ENCODE data around the gene ZNF12.
"Not testable (repeated sequence)": the region's sequence is repeated elsewhere in the genome, so short reads cannot be mapped to it uniquely, and the experiment has no call there.

The ZNF12 gene

DNA sequence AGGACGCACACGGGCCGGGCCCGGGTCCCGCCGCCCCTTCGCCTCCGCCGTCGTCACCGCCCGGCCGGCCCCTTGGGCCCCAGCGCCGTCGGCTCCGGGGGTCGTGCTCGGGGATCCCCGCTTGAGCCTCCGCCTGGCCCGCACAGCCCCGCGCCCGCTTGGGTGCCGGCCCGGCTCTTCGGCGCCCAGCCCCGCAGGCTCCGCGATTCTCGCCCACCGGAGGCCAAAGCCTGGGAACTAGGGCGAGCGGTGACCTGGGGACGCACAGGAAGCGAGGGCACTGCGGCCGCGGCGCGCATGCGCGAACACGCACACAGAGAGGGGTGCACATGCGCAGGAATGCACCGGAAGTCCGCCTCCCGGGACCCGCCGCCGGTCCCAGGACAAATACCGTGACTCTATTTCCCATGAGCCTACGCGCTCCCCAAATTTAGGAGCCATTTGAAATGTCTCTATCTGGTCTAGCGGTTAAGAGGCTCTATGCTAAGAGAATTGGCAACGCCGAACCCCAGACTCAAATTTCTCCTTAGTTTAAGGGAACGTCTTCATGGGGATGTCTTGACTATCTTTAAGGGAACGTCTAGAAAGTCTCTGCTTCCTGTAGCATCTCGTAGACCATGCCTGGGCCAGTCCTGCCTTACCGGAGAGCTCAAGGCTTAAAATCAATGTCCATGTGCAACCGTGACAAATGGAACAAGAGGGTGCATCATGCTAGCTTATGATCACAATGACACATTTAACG, at the start of gene ZNF12:
Gene ZNF12, minus strand, starts transcription at position 282 of the 742 bp plus-strand sequence. CDS start 1,774 bp downstream, outside the sequence.
- peak; percentile 99 for DNase-seq (ENCODE audit: low spot score)

DNA sequence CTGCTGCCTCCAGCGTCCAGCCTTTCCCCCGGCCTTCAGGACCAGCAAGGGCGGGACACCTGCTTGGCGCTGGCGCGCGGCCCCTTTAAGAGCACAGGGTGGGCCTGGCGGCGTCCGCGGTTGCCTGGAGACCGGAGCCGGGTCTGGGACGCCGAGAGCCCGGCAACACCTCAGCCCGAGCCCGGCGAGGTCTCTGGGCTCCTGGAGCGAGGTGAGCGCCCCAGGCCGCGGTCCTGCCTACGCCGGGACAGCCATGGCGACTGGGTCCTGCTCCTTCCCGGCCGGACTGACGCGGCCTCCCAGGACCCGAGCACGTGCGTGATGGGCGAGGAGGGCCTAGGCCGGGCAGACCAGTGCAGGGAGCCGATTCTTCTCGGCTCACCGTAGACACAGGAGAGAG, 47.2 kb upstream of the ZNF12 start, which contains the start of gene RSPH10B2:
Gene RSPH10B2, plus strand, starts transcription at position 140 of the 400 bp plus-strand sequence. CDS start 3,575 bp downstream, outside the sequence.
- not testable (repeated sequence) for DNase-seq (ENCODE audit: low spot score)

- not testable (repeated sequence) for DNase-seq (ENCODE audit: low spot score)
Measured at GRCh38 chr7:6750173-6750572, 43.4 kb upstream of the ZNF12 start.

GRCh38 chr7:6749335-6749734, 42.6 kb upstream of the ZNF12 start:
- not testable (repeated sequence) for DNase-seq (ENCODE audit: low spot score)

GRCh38 chr7:6744410-6745100, 37.8 kb upstream of the ZNF12 start:
- not testable (repeated sequence) for DNase-seq (ENCODE audit: low spot score)

- DNase-seq (ENCODE audit: low spot score): not testable (repeated sequence)
Measured at GRCh38 chr7:6738415-6738814, 31.7 kb upstream of the ZNF12 start.

GRCh38 chr7:6730343-6730633, 23.5 kb upstream of the ZNF12 start:
- peak; percentile 41 for DNase-seq (ENCODE audit: low spot score)

- peak; percentile 98 for DNase-seq (ENCODE audit: low spot score)
Measured at GRCh38 chr7:6729492-6730342, 23.0 kb upstream of the ZNF12 start.

- not testable (repeated sequence) for DNase-seq (ENCODE audit: low spot score)
Measured at GRCh38 chr7:6728893-6729491, 22.2 kb upstream of the ZNF12 start.

DNA sequence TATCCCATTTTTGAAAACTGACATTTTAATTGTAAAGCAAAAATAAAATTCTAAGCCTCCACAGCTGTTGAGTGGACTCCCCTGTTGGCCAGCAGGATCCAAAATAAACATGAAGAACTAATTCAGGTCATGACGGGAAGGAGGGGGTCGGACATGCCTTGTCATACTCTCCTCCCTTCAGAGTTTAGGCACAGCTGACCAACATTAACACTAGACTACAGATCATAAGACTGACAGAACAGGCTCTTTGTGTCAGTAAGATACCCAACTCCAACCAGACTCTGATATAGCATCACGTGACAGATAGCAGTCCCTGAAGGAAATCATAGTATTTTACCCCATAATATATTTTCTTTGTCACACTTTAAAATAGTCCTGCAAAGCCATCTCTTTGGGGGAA, 20.9 kb upstream of the ZNF12 start:
- no peak for DNase-seq (ENCODE audit: low spot score)

- not testable (repeated sequence) for DNase-seq (ENCODE audit: low spot score)
Measured at GRCh38 chr7:6726341-6726740, 19.6 kb upstream of the ZNF12 start.

- no peak for DNase-seq (ENCODE audit: low spot score)
Measured at GRCh38 chr7:6725003-6725402, 18.3 kb upstream of the ZNF12 start.

- DNase-seq (ENCODE audit: low spot score): not testable (repeated sequence)
Measured at GRCh38 chr7:6724351-6724750, 17.6 kb upstream of the ZNF12 start.

DNA sequence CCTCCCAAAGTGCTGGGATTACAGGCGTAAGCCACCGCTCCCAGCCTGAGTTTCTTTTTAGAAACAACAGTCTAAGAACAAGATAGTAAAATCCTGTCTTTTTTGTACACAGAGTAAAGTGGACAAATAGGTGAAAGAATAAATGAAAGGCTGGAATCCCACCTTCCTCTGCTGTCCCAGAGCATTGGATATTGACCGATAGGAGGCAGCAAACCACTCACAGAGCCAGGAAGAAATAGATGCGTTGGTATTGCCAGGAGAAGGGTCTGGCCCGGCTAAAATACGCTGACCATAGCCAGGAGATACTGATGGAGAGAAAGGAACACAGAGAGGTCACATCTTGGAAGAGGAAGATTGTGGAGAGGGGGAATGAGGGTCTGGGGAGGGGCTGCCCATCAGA, 11.4 kb upstream of the ZNF12 start:
- DNase-seq (ENCODE audit: low spot score): no peak

- DNase-seq (ENCODE audit: low spot score): not testable (repeated sequence)
Measured at GRCh38 chr7:6715898-6716297, 9.2 kb upstream of the ZNF12 start.

DNA sequence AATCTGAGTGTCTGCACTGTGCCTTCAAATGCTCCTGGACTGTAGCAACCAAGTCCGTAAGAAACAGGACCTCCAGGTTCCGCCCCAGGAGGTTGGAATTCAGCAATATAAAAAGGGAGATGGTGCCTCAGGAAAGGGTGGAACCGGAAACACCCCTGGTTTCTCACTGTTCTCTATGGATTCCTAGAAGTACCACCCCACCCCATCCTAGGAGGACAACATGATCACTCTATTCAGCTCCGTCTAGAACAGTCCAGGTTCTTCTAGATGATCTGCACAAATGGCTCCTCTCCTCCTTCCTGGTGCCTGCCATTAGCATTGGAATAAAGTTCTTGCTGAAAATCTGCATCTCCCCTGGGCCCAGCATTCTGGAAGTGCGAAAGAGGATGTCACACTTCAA, 7.6 kb upstream of the ZNF12 start:
- no peak for DNase-seq (ENCODE audit: low spot score)

GRCh38 chr7:6709808-6710207, 3.1 kb upstream of the ZNF12 start:
- no peak for DNase-seq (ENCODE audit: low spot score)

- DNase-seq (ENCODE audit: low spot score): no peak
Measured at GRCh38 chr7:6708304-6708703, 1.6 kb upstream of the ZNF12 start.

- DNase-seq (ENCODE audit: low spot score): peak; percentile 59
Measured at GRCh38 chr7:6705959-6706665, 635 bp downstream of the ZNF12 start.

DNA sequence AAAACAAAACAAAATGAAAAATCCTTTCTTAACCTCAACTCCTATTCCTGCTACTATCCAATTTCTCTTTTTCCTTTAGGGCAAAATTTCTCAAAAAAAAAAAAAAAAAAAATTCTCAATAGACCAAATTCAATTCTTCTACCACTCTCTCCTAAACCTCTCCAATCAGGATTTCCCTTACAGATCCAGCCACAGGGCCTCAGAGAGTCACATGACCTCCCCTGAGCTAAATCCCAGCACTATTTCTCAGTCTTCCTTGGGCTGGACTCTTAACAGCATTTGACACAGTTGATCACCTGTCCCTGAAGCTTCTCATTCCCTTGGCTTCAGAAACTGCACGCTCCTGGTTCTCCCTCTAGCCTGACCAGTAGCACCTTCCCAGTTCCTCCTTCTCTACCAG, 4.9 kb downstream of the ZNF12 start:
- DNase-seq (ENCODE audit: low spot score): no peak

- no peak for DNase-seq (ENCODE audit: low spot score)
Measured at GRCh38 chr7:6700793-6701192, 6.0 kb downstream of the ZNF12 start.

All from AG20443 (cell line).